HG03520 (cell line): ENCODE results near the gene L1TD1.
"Not testable (repeated sequence)": the region's sequence is repeated elsewhere in the genome, so short reads cannot be mapped to it uniquely, and the experiment has no call there.

Experiments used
- ATAC-seq: cut with Tn5 transposase; IDR thresholded peaks from one replicate; pipeline ENCODE4 v1.9.1; 2021; ENCODE audit warnings: mild to moderate bottlenecking, moderate library complexity; ENCODE audit not compliant: unreplicated experiment

The L1TD1 gene

GRCh38 chr1:62233926-62234450 is 39.3 kb downstream of the L1TD1 start:
- no peak for ATAC-seq

GRCh38 chr1:62234688-62235087 is 40.0 kb downstream of the L1TD1 start:
- no peak for ATAC-seq

GRCh38 chr1:62235576-62235975 is 40.9 kb downstream of the L1TD1 start:
- no peak for ATAC-seq

- no peak for ATAC-seq
Measured at GRCh38 chr1:62237361-62237760, 42.7 kb downstream of the L1TD1 start.

- ATAC-seq: no peak
Measured at GRCh38 chr1:62237950-62238374, 43.3 kb downstream of the L1TD1 start.

DNA sequence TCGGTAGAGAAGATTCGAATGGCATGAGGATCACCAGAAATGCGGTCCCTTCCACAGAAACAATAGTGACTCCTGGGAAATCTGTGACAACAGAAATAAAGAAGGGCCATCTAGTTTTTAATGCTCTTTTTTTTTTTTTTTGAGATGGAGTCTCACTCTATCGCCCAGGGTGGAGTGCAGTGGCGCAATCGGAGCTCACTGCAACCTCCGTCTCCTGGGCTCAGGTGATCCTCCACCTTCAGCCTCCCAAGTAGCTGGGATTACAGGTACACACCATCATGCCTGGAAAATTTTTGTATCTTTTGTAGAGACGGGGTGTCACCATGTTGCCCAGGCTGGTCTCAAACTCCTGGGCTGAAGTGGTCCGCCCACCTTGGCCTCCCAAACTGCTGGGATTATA is 43.9 kb downstream of the L1TD1 start:
- ATAC-seq: no peak

DNA sequence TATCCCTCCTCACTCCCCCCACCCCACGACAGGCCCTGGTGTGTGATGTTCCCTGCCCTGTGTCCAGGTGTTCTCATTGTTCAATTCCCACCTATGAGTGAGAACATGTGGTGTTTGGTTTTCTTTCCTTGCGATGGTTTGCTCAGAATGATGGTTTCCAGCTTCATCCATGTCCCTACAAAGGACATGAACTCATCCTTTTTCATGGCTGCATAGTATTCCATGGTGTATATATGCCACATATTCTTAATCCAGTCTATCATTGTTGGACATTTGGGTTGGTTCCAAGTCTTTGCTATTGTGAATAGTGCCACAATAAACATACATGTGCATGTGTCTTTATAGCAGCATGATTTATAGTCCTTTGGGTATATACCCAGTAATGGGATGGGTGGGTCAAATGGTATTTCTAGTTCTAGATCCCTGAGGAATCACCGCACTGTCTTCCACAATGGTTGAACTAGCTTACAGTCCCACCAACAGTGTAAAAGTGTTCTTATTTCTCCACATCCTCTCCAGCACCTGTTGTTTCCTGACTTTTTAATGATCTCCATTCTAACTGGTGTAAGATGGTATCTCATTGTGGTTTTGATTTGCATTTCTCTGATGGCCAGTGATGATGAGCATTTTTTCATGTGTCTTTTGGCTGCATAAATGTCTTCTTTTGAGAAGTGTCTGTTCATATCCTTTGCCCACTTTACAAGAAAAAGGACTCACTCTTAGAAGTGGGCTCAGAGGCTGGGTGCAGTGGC is 45.2 kb downstream of the L1TD1 start:
- ATAC-seq: not testable (repeated sequence)

DNA sequence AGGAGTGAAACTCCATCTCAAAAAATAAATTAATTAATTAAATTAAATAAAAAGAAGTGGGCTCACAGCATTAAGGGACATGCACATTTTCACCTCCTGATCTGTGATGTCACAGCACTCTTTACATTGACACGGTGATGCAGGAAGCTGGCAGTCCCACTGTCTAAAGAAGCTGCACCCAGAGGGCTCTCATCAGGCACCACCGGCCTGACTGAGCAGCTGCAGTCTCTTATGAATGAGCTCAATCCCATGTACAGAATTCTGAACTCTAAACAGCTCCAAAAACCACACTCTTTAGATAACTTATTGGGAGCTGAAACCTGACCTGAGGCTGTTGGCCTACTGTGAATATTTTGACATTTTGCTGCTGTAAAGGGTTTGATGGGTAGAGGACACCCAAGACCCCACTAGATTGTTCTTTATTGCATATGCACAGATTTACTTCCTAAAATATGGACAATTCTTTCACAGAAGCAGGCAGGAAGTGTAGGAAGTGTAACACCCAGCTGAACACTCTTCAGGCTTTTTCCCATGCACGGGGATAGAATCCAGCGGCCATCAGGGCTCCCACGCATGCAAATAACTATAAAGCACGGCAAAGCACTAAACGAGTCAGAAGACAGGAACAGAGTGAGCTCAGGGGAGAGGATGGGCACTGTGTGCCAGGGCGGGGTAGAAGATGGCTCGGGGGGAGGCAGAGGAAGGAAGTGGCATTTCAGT is 46.2 kb downstream of the L1TD1 start:
- ATAC-seq: no peak

DNA sequence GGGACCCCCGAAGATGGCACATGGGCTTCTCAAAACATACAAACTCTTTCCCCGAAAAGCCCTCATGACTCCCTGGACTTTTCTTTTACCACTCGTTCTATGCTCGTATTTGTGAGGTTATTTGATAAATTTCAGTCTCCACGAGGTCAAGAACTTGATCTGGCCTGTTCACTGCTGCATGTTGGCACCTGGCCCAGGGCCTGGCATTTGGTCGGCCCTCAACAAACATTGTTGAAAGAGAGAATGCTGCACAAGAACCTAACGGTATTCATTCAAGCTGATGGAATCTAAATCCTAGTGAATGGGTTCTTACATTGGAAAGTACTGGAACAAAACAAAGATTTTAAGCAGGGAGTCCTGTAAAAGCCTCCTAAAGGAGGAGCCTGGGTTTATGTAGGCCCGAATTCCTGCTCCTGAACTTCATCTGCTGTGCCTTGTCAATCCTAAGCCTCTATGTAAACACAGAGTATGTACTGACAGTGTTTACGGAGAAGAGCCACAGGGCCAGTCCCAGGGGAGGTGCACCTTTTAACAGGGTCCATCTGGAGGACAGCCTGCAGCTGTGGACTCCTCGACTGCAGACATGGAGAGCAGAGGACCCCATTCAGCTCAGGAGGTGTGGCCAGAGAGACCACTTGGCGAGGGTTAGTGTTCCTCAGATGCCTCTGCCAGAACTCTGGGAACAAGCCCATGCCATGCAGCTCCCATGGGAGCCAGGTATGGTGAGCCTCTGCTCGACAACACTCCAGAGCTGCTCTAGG is 46.9 kb downstream of the L1TD1 start:
- no peak for ATAC-seq

- ATAC-seq: not testable (repeated sequence)
Measured at GRCh38 chr1:62244380-62244779, 49.7 kb downstream of the L1TD1 start.

DNA sequence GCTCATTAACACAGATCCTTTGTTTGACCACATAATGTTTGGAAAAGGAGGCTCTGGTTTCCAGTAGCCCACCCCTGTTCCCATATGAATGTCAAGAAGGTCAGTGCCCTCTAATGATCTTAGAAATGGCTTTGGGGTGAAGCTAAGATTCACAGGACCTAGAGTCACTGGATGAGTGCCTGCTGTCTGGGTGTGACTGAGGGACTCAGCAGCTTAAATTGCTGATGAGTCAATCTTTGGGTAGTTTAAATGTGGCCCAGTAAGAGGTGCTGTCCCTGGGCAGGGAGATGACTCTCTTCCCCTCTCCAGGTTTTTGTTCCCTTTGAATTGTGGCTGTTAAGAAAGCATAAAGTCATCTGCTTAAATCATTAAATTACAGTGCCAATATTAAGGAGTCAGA is 50.6 kb downstream of the L1TD1 start:
- ATAC-seq: no peak

GRCh38 chr1:62247391-62248168 is 52.9 kb downstream of the L1TD1 start:
- no peak for ATAC-seq

GRCh38 chr1:62250126-62250726 is 55.6 kb downstream of the L1TD1 start:
- ATAC-seq: no peak

GRCh38 chr1:62259551-62259950 is 64.9 kb downstream of the L1TD1 start:
- ATAC-seq: no peak

GRCh38 chr1:62260688-62261087 is 66.0 kb downstream of the L1TD1 start:
- no peak for ATAC-seq
